Activated naive CD4-positive, alpha-beta T cell treated with anti-CD3 and anti-CD28 coated beads for 36 hours (primary cell): ENCODE results near the gene DNAJB6. TPM values are rescaled to one million over a fixed set of nuclear protein-coding genes. Genes with fewer than 3 reads are reported as not detected.

Experiments used
- CTCF ChIA-PET: fragments of 350-600 bp; sonication (Branson Sonifier 250); formaldehyde crosslinking; loops from one replicate; lab custom pipeline; 2021; ENCODE audit warnings: antibody characterized with exemption; lab: Charles Lee
- DNase-seq: peaks from one replicate; pipeline ENCODE4 v3.0.0-alpha.2; 2020
- H3K27ac Mint-ChIP-seq: one replicate; pipeline ENCODE4 v1.8.0; 2021; ENCODE audit warnings: mild to moderate bottlenecking, mixed read lengths
- H3K27me3 Mint-ChIP-seq: one replicate; pipeline ENCODE4 v1.8.0; 2021; ENCODE audit warnings: low read depth, mixed read lengths
- H3K36me3 Mint-ChIP-seq: one replicate; pipeline ENCODE4 v1.8.0; 2021; ENCODE audit warnings: low read depth, mixed read lengths
- H3K4me1 Mint-ChIP-seq: one replicate; pipeline ENCODE4 v1.8.0; 2021; ENCODE audit warnings: low read depth, mixed read lengths
- H3K4me3 Mint-ChIP-seq: one replicate; pipeline ENCODE4 v1.8.0; 2021; ENCODE audit warnings: mild to moderate bottlenecking, moderate library complexity, mixed read lengths
- H3K9me3 Mint-ChIP-seq: one replicate; pipeline ENCODE4 v1.8.0; 2021; ENCODE audit warnings: mixed read lengths
- intact Hi-C: fragments of 100-400 bp; cut with micrococcal nuclease; formaldehyde crosslinking; loops from one replicate; pipeline ENCODE4 v1.15.1; 2023
- total RNA-seq, 2 experiments: library from RNA; stranded (reverse); gene quantifications; one replicate each; pipeline ENCODE4 v1.2.3, GENCODE V29; 2021

The DNAJB6 gene
- total RNA-seq, 2 experiments from 2014 or later, result 69.0 to 72.1 TPM

DNA sequence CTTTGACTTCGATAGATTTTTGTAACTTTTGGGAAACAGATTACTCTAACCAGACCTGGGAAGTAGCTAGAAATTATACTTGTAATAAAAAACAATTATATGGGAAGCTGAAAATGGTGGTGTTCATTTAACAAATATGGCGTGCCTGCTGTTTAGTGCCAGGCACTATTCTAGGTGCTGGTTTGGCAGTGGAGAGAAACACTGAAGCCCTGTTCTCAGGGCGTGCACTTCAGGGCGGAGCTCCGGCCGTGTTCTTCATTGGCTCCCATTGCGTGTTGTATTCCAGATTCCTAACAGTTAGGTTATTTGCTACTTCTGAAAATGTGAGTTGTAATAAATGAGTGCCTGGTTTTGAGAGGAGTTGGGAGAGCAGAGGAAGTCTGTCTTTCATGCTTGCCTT, 38.6 kb downstream of the DNAJB6 start:
- peaks cover 44% of the 10 kb centered on the region for H3K36me3 Mint-ChIP-seq
- H3K9me3 Mint-ChIP-seq, result no peaks in the 10 kb centered on the region
- no peak overlapping the region for H3K4me3 Mint-ChIP-seq

DNA sequence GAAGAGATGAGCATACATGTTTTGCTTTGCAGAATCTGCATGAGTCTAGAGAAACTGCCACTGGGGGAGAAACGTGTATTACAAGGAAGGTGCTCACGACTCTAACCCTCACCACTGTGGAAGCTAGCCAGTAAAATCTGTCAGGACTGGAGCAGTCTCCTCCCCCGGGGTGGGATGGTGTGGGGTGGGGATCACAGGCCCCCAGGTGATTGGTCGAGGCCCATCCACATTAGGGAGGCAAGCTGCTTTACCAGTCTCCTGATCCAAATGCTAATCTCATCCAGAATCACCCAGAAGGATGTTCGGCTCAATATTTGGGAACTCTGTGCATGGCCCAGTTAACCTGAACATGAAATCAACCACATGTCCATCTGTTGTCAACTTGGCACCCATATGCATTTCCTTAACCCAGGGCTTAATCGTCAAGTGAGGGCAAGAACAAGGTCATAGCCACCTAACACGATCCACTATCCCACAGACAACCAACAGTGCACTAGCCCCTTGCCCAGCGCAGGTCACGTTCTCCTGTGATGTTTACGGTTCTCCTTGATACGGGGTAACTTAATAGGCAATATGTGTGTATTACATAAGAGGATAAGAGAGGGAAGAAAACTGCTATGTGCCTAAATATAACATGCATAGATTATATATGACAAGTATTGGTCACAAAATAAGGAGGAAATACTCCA, 40.8 kb downstream of the DNAJB6 start:
- Mint-ChIP-seq H3K4me1 (peaks cover 53% of the 10 kb centered on the region), H3K27ac (no peak overlapping the region), H3K36me3 (peaks cover 34% of the 10 kb centered on the region), H3K27me3 (no peaks in the 10 kb centered on the region), H3K9me3 (no peaks in the 10 kb centered on the region), H3K4me3 (no peak overlapping the region)
- intact Hi-C loops, result no loop called here
- CTCF ChIA-PET, result interaction anchor here (0.6 kb wide), 1 partner anchor 26 kb away, joined by 3 read pairs; no protein-coding TSS in a partner anchor
- no peak for DNase-seq

More for the DNA sequence above, 38.6 kb downstream of the DNAJB6 start:
- DNase-seq, result no peak
- H3K27ac Mint-ChIP-seq, result peak overlapping the region; percentile 67
- no peaks in the 10 kb centered on the region for H3K27me3 Mint-ChIP-seq
- H3K4me1 Mint-ChIP-seq, result peaks cover 59% of the 10 kb centered on the region
- intact Hi-C loops, result no loop called here
- CTCF ChIA-PET, result no interaction called here

DNA sequence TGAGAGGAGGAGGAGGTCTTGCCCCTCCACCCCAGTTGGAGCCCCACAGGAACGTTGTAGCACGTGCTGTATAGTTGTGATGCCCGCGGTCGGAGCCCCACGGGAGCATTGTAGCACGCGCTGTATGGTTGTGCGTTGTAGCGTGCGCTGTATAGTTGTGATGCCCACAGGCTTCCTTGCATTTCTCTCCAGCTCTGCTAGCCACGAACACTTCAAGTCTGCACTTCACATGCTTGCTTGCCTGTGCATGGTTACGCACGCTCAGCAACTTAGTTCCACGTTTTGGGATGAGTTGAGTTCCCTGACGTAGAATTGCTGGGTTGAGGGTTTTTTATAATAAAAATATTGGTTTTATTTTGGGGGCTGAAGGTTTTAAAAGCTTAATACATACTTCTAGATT, 41.6 kb downstream of the DNAJB6 start:
- DNase-seq, result no peak
- Mint-ChIP-seq H3K27me3 (no peaks in the 10 kb centered on the region), H3K9me3 (no peaks in the 10 kb centered on the region), H3K36me3 (peaks cover 30% of the 10 kb centered on the region), H3K27ac (no peak overlapping the region), H3K4me3 (no peak overlapping the region), H3K4me1 (peaks cover 50% of the 10 kb centered on the region)
- CTCF ChIA-PET, result interaction anchor here (1.0 to 1.3 kb wide), 2 partner anchors 8 to 40 kb away, joined by 3 to 7 read pairs; no protein-coding TSS in a partner anchor
- intact Hi-C loops, result no loop called here

- intact Hi-C loops, result no loop called here
- Mint-ChIP-seq H3K4me3 (no peak overlapping the region), H3K27me3 (no peaks in the 10 kb centered on the region), H3K4me1 (peaks cover 40% of the 10 kb centered on the region), H3K9me3 (no peaks in the 10 kb centered on the region), H3K36me3 (peaks cover 26% of the 10 kb centered on the region), H3K27ac (no peak overlapping the region)
- CTCF ChIA-PET, result interaction anchor here (1.3 kb wide), 1 partner anchor 7 kb away, joined by 7 read pairs; no protein-coding TSS in a partner anchor
- no peak for DNase-seq
Observed at GRCh38 chr7:157379493-157379892, 42.7 kb downstream of the DNAJB6 start.

- Mint-ChIP-seq H3K4me3 (no peak overlapping the region), H3K27ac (no peak overlapping the region), H3K27me3 (no peaks in the 10 kb centered on the region), H3K4me1 (peaks cover 31% of the 10 kb centered on the region), H3K9me3 (no peaks in the 10 kb centered on the region), H3K36me3 (peaks cover 21% of the 10 kb centered on the region)
- CTCF ChIA-PET, result no interaction called here
- DNase-seq, result no peak
- intact Hi-C loops, result loop anchor here (10.0 kb wide), 1 partner anchor 426 kb away; no protein-coding TSS in a partner anchor
Observed at GRCh38 chr7:157380416-157380815, 43.6 kb downstream of the DNAJB6 start.

DNA sequence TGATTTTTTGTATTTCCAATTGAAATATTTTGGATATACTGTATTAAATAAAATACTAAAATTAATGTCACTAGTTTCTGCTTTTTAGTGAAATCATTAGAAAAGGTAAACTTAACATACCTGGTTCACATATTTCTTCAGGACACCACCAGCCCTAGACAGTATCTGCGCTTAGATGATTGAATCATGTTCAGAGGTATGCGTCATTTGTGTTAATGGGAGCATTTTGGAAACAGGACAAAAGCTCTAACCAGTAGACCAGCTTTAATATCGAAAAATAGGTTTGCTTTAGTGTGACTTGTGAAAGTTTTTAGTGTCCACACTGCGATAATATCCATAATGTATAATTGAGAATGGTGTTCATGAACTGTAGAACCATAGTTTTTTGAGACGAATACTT, 47.1 kb downstream of the DNAJB6 start:
- H3K9me3 Mint-ChIP-seq, result no peaks in the 10 kb centered on the region
- intact Hi-C loops, result loop anchor here (10.0 kb wide), 1 partner anchor 429 kb away; no protein-coding TSS in a partner anchor

GRCh38 chr7:157384301-157384700, 47.5 kb downstream of the DNAJB6 start:
- H3K4me3 Mint-ChIP-seq, result no peak overlapping the region
- DNase-seq, result no peak
- no peak overlapping the region for H3K27ac Mint-ChIP-seq
- CTCF ChIA-PET, result interaction anchor here (1.4 kb wide), 1 partner anchor 48 kb away, joined by 3 read pairs; no protein-coding TSS in a partner anchor
- H3K36me3 Mint-ChIP-seq, result peaks cover 21% of the 10 kb centered on the region
- H3K4me1 Mint-ChIP-seq, result peaks cover 22% of the 10 kb centered on the region
- H3K9me3 Mint-ChIP-seq, result no peaks in the 10 kb centered on the region
- intact Hi-C loops, result loop anchor here (10.0 kb wide), 1 partner anchor 430 kb away; no protein-coding TSS in a partner anchor
- no peaks in the 10 kb centered on the region for H3K27me3 Mint-ChIP-seq

More for the DNA sequence above, 47.1 kb downstream of the DNAJB6 start:
- no peak overlapping the region for H3K4me3 Mint-ChIP-seq
- DNase-seq, result no peak
- H3K27me3 Mint-ChIP-seq, result no peaks in the 10 kb centered on the region
- CTCF ChIA-PET, result interaction anchor here (1.4 kb wide), 1 partner anchor 49 kb away, joined by 3 read pairs; no protein-coding TSS in a partner anchor
- H3K36me3 Mint-ChIP-seq, result peaks cover 17% of the 10 kb centered on the region
- H3K4me1 Mint-ChIP-seq, result peaks cover 21% of the 10 kb centered on the region
- no peak overlapping the region for H3K27ac Mint-ChIP-seq

GRCh38 chr7:157386979-157387800, 50.4 kb downstream of the DNAJB6 start:
- peaks cover 34% of the 10 kb centered on the region for H3K4me1 Mint-ChIP-seq
- CTCF ChIA-PET, result interaction anchor here (0.7 to 1.7 kb wide), 15 partner anchors 8 to 159 kb away, joined by 3 to 9 read pairs (median 4); no protein-coding TSS in a partner anchor
- intact Hi-C loops, result loop anchor here (1.0 to 10.0 kb wide), 7 partner anchors 49 to 432 kb away; partner anchors contain the start of gene UBE3C
- H3K4me3 Mint-ChIP-seq, result no peak overlapping the region
- peak; percentile 97 for DNase-seq
- peaks cover 30% of the 10 kb centered on the region for H3K36me3 Mint-ChIP-seq
- no peaks in the 10 kb centered on the region for H3K9me3 Mint-ChIP-seq
- H3K27me3 Mint-ChIP-seq, result no peaks in the 10 kb centered on the region
- peak overlapping the region; percentile 38 for H3K27ac Mint-ChIP-seq

- intact Hi-C loops, result loop anchor here (5.0 to 10.0 kb wide), 2 partner anchors 386 to 434 kb away; no protein-coding TSS in a partner anchor
- no peaks in the 10 kb centered on the region for H3K9me3 Mint-ChIP-seq
- H3K36me3 Mint-ChIP-seq, result peaks cover 28% of the 10 kb centered on the region
- peaks cover 34% of the 10 kb centered on the region for H3K4me1 Mint-ChIP-seq
- no peak overlapping the region for H3K4me3 Mint-ChIP-seq
- no peak for DNase-seq
- H3K27ac Mint-ChIP-seq, result no peak overlapping the region
- H3K27me3 Mint-ChIP-seq, result no peaks in the 10 kb centered on the region
- CTCF ChIA-PET, result no interaction called here
Observed at GRCh38 chr7:157388301-157388700, 51.5 kb downstream of the DNAJB6 start.

GRCh38 chr7:157389951-157390730, 53.3 kb downstream of the DNAJB6 start:
- Mint-ChIP-seq H3K27ac (peak overlapping the region; percentile 59), H3K4me3 (no peak overlapping the region), H3K36me3 (peaks cover 23% of the 10 kb centered on the region), H3K4me1 (peaks cover 35% of the 10 kb centered on the region), H3K27me3 (no peaks in the 10 kb centered on the region), H3K9me3 (no peaks in the 10 kb centered on the region)
- DNase-seq, result no peak
- CTCF ChIA-PET, result interaction anchor here (0.5 to 1.0 kb wide), 2 partner anchors 10 to 95 kb away, joined by 3 to 4 read pairs; no protein-coding TSS in a partner anchor
- intact Hi-C loops, result loop anchor here (5.0 to 10.0 kb wide), 2 partner anchors 388 to 435 kb away; no protein-coding TSS in a partner anchor

GRCh38 chr7:157391036-157391710, 54.4 kb downstream of the DNAJB6 start:
- DNase-seq, result no peak
- intact Hi-C loops, result no loop called here
- peaks cover 21% of the 10 kb centered on the region for H3K36me3 Mint-ChIP-seq
- H3K9me3 Mint-ChIP-seq, result no peaks in the 10 kb centered on the region
- H3K27ac Mint-ChIP-seq, result no peak overlapping the region
- CTCF ChIA-PET, result interaction anchor here (0.5 to 1.0 kb wide), 2 partner anchors 9 to 96 kb away, joined by 3 to 4 read pairs; no protein-coding TSS in a partner anchor
- H3K4me1 Mint-ChIP-seq, result peaks cover 34% of the 10 kb centered on the region
- H3K27me3 Mint-ChIP-seq, result no peaks in the 10 kb centered on the region
- no peak overlapping the region for H3K4me3 Mint-ChIP-seq
